SIG-M5 treated with dmso at 0.1 percent for 504 hours (cell line): ENCODE measurements around the gene IL20RB.

ENCODE experiments used
- DNase-seq: peaks from one replicate; lab custom pipeline; 2025; ENCODE audit not compliant: unreplicated experiment; lab: John Stamatoyannopoulos, UW

IL20RB gene

GRCh38 chr3:136957751-136958288, at the start of gene IL20RB:
IL20RB (plus strand) TSS chr3:136957983; CDS start chr3:136958114, 131 bp downstream.
- DNase-seq = no peak

GRCh38 chr3:136908297-136908696, 49.5 kb upstream of the IL20RB start:
- no peak for DNase-seq

- DNase-seq = no peak
These were observed 48.6 kb upstream of the IL20RB start for GRCh38 chr3:136909187-136909586.

- DNase-seq = no peak
These were observed 47.1 kb upstream of the IL20RB start for GRCh38 chr3:136910697-136911096.

- DNase-seq = no peak
These were observed 44.6 kb upstream of the IL20RB start for GRCh38 chr3:136913168-136913567.

- peak; percentile 8 for DNase-seq
These were observed 43.0 kb upstream of the IL20RB start for GRCh38 chr3:136914739-136915138.

GRCh38 chr3:136916223-136916622, 41.6 kb upstream of the IL20RB start:
- no peak for DNase-seq

GRCh38 chr3:136919799-136920580, 37.8 kb upstream of the IL20RB start:
- no peak for DNase-seq

- no peak for DNase-seq
These were observed 36.7 kb upstream of the IL20RB start for GRCh38 chr3:136920904-136921611.

- peak; percentile 8 for DNase-seq
These were observed 32.2 kb upstream of the IL20RB start for GRCh38 chr3:136925425-136926190.

- DNase-seq = no peak
These were observed 29.5 kb upstream of the IL20RB start for GRCh38 chr3:136928240-136928639.

GRCh38 chr3:136929977-136930670, 27.7 kb upstream of the IL20RB start:
- DNase-seq = no peak

GRCh38 chr3:136931606-136932005, 26.2 kb upstream of the IL20RB start:
- DNase-seq = no peak

- DNase-seq = no peak
These were observed 25.3 kb upstream of the IL20RB start for GRCh38 chr3:136932523-136932922.

GRCh38 chr3:136932978-136933772, 24.6 kb upstream of the IL20RB start:
- no peak for DNase-seq

- DNase-seq = no peak
These were observed 20.6 kb upstream of the IL20RB start for GRCh38 chr3:136937175-136937574.

GRCh38 chr3:136937851-136938250, 19.9 kb upstream of the IL20RB start:
- no peak for DNase-seq

- DNase-seq = peak; percentile 28
These were observed 19.4 kb upstream of the IL20RB start for GRCh38 chr3:136938334-136938733.

GRCh38 chr3:136939489-136939888, 18.3 kb upstream of the IL20RB start:
- peak; percentile 8 for DNase-seq

- DNase-seq = no peak
These were observed 15.0 kb upstream of the IL20RB start for GRCh38 chr3:136942803-136943202.
